K562 (cell line): ENCODE results near the gene RBM19. TPM values are rescaled to one million over a fixed set of nuclear protein-coding genes. Genes with fewer than 3 reads are reported as not detected.
A peak's percentile ranks its signal among the peaks of the same experiment; 100 is the strongest.

Experiments used
- ARID1B ChIP-seq: fragments of 450-650 bp; IDR thresholded peaks from 2 replicates; pipeline ENCODE4 v1.6.1; 2016; ENCODE audit warnings: antibody characterized with exemption, mild to moderate bottlenecking, inconsistent platforms
- CBX2 ChIP-seq: fragments of 200-600 bp; sonication (generic); IDR thresholded peaks from one replicate; pipeline ENCODE4 v1.6.1; 2012; ENCODE audit warnings: mild to moderate bottlenecking, low read length, inconsistent platforms; ENCODE audit not compliant: insufficient read depth, poor library complexity, severe bottlenecking
- CTCF ChIP-seq, 3 experiments: IDR thresholded peaks in 2 of 3; conservative IDR thresholded peaks in 1 of 3; 2 replicates each; pipeline ENCODE4 v1.5.1; 2011 to 2012; ENCODE audit warnings: low read length in 3 of 3, mild to moderate bottlenecking in 3 of 3, control low read depth in 2 of 3, improper control_type of control experiment in 1 of 3, inconsistent platforms in 1 of 3, low read depth in 1 of 3, mixed read lengths in 1 of 3, moderate library complexity in 1 of 3; ENCODE audit not compliant: insufficient read depth in 2 of 3
- ELF4 ChIP-seq: fragments of 450-650 bp; formaldehyde crosslinking; IDR thresholded peaks from 2 replicates; pipeline ENCODE4 v1.4.0; 2022; ENCODE audit warnings: missing genetic modification characterization
- HEY1 ChIP-seq: fragments of 250-450 bp; sonication (Bioruptor Pico); IDR thresholded peaks from 2 replicates; pipeline ENCODE4 v1.5.0; 2020; ENCODE audit warnings: mild to moderate bottlenecking, moderate library complexity, borderline replicate concordance
- MTF1 ChIP-seq: fragments of 250-450 bp; sonication (Bioruptor Pico); IDR thresholded peaks from 2 replicates; pipeline ENCODE4 v1.9.0; 2021; ENCODE audit warnings: moderate library complexity, mild to moderate bottlenecking, inconsistent platforms, borderline replicate concordance
- PBX2 ChIP-seq, 2 experiments: IDR thresholded peaks in 1 of 2; conservative IDR thresholded peaks in 1 of 2; 2 replicates each; pipeline ENCODE4 v1.6.1; 2016; ENCODE audit warnings: low read depth in 2 of 2, mild to moderate bottlenecking in 1 of 2, missing compliant biosample characterization in 1 of 2, missing genetic modification characterization in 1 of 2, moderate library complexity in 1 of 2
- REST ChIP-seq, 2 experiments: fragments of 450-650 bp; formaldehyde crosslinking in 1 of 2; IDR thresholded peaks; 2 replicates each; pipeline versions ENCODE4 v1.4.0 to v1.6.1; 2014 to 2020; ENCODE audit warnings: mild to moderate bottlenecking in 2 of 2, borderline replicate concordance in 1 of 2, low read depth in 1 of 2
- WHSC1 ChIP-seq: IDR thresholded peaks from one replicate; pipeline ENCODE4 v1.6.1; 2012; ENCODE audit warnings: low read length, control low read depth, inconsistent platforms
- ZBTB26 ChIP-seq: fragments of 450-650 bp; formaldehyde crosslinking; IDR thresholded peaks from 2 replicates; pipeline ENCODE4 v1.4.0; 2022; ENCODE audit warnings: missing genetic modification characterization
- ZNF445 ChIP-seq: fragments of 250-450 bp; sonication (Bioruptor Pico); IDR thresholded peaks from 2 replicates; pipeline ENCODE4 v1.4.0; 2020; ENCODE audit warnings: low read depth, mild to moderate bottlenecking, moderate library complexity
- ZNF589 ChIP-seq: fragments of 200-800 bp; sonication (Bioruptor generic); IDR thresholded peaks from 2 replicates; pipeline ENCODE4 v1.6.1; 2016; ENCODE audit warnings: low read depth, missing genetic modification characterization, missing compliant biosample characterization
- polyA plus RNA-seq, 8 experiments: library from polyadenylated mRNA; depleted of rRNA in 4 of 8; stranded (reverse) in 5 of 8; unstranded in 3 of 8; fragments of >200 nt; fragmentation: Nextera tagmentation in 2 of 8; fragmentation: Illumina TruSeq in 1 of 8; extraction: Ambion mirVana in 2 of 8; extraction: Trizol in 1 of 8; gene quantifications; 2 replicates each; pipeline versions ENCODE4 v1.2.1 to v1.2.3, GENCODE V29; 2011 to 2014; ENCODE audit warnings: inconsistent platforms in 1 of 8, missing spikeins in 1 of 8
- total RNA-seq, 7 experiments: library from RNA; depleted of rRNA in 6 of 7; stranded (reverse); fragments of >200 nt in 6 of 7; fragmentation: Illumina TruSeq in 2 of 7; extraction: Trizol in 2 of 7; gene quantifications; 2 replicates each; pipeline versions ENCODE4 v1.2.1 to v1.2.3, GENCODE V29; 2011 to 2021; ENCODE audit warnings: low replicate concordance in 1 of 7

The RBM19 gene
- total and polyA plus RNA-seq, 9 of the 15 experiments (the other 6 are each of a cell fraction or from before 2014, with no cell fraction given): 16.0 to 58.4 (median 37.9) TPM

- peak; percentile 83 for TF ChIP-seq REST (IDR thresholded peaks at IDR 0.05; ENCODE audit: borderline replicate concordance)
- TF ChIP-seq REST (CRISPR knock-in tag; IDR thresholded peaks at IDR 0.05; ENCODE audit: low read depth): no peak
- no peak for TF ChIP-seq ELF4
- TF ChIP-seq ZNF589 (CRISPR knock-in tag): no peak
- no peak for TF ChIP-seq ZNF445 (CRISPR knock-in tag)
- no peak for TF ChIP-seq CBX2
- no peak for TF ChIP-seq WHSC1
- peak; percentile 88 to 93 (median 93) for TF ChIP-seq CTCF (IDR thresholded peaks at IDR 0.05 in 2 of 3, conservative IDR thresholded peaks at IDR 0.05 in 1 of 3; ENCODE audit: insufficient read depth in 2 of 3, low read depth in 1 of 3, low read length in 3 of 3)
- TF ChIP-seq PBX2 (CRISPR knock-in tag; IDR thresholded peaks at IDR 0.05; ENCODE audit: low read depth): no peak
- TF ChIP-seq PBX2 (tag; conservative IDR thresholded peaks at IDR 0.05; ENCODE audit: low read depth): no peak
- no peak for TF ChIP-seq ARID1B
- TF ChIP-seq HEY1: no peak
- no peak for TF ChIP-seq ZBTB26
- TF ChIP-seq MTF1 (CRISPR knock-in tag): no peak
These were observed 53.3 kb downstream of the RBM19 start (continued) for GRCh38 chr12:113912760-113913329.
